Measurements from ENCODE around the gene SMIM27.
A peak's percentile ranks its signal among the peaks of the same experiment; 100 is the strongest.
"Not testable (repeated sequence)": the region's sequence is repeated elsewhere in the genome, so short reads cannot be mapped to it uniquely, and the experiment has no call there.

SMIM27 gene

DNA sequence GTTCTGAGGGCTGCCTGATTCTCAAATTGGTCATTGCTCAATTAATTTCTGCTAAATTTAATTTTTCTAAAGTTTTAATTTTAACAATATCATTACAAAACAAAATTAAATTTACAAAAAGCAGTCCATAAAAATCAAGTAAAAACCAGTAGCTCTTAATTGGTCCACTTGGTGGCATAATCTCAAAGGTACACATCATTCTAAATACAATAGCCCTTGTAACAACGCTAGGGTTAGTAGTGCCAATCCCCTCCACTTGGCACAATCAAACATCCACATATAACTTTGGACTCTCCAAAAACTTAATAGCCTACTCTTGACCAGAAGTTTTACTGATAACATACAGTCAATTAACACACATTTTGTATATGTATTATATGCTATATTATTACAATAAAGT, 22.7 kb downstream of the SMIM27 start:
- Mint-ChIP-seq H3K27ac (no peak overlapping the region), H3K4me1 (peaks cover 22% of the 10 kb centered on the region)
- no peak for ATAC-seq

DNA sequence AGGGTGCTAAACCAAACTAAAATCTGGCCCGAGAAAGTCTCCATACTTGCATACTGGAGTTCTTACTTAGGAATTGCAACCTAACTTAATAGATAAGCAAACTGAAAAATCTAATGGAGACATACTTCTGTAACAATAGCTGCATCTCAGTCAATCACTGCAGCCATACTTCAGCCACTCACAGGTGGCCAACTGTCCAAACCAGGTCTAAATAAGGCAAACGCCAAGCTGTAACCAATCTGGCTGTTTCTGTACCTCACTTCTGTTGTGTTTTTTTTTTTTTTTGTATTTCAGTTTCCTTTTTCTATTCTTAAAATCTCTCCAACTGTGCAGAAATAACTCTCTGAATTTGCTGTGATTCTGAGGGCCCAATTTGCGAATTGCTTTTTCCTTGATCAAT, 25.2 kb downstream of the SMIM27 start:
- DNase-seq (ENCODE audit: low spot score in 2 of 2) = no peak
- no peak overlapping the region for H3K4me3 Mint-ChIP-seq
- H3K36me3 Mint-ChIP-seq = peaks cover 10% of the 10 kb centered on the region
- no peak for ATAC-seq
- no peak overlapping the region for H3K27ac Mint-ChIP-seq
- H3K9me3 Mint-ChIP-seq = no peaks in the 10 kb centered on the region
- H3K4me1 Mint-ChIP-seq = peaks cover 9% of the 10 kb centered on the region

More for the DNA sequence above, 22.7 kb downstream of the SMIM27 start:
- H3K36me3 Mint-ChIP-seq = peaks cover 21% of the 10 kb centered on the region
- DNase-seq (ENCODE audit: low spot score in 2 of 2) = no peak
- H3K4me3 Mint-ChIP-seq = no peak overlapping the region
- no peaks in the 10 kb centered on the region for H3K9me3 Mint-ChIP-seq

DNA sequence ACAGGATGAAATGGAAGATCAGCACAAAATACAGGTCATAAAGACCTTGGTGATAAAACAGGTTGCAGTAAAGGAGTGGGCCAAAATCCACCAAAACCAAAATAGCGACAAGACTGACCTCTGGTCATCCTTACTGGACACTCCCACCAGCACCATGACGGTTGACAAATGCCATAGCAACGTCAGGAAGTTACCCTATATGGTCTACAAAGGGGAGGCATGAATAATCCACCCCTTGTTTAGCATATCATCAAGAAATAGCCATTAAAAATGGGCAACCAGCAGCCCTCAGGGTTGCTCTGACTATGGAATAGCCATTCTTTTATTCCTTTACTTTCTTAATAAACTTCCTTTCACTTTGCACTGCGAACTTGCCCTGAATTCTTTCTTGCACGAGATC, 26.8 kb downstream of the SMIM27 start:
- H3K27ac Mint-ChIP-seq = no peak overlapping the region
- no peaks in the 10 kb centered on the region for H3K36me3 Mint-ChIP-seq
- DNase-seq (ENCODE audit: low spot score in 2 of 2) (no peak), ATAC-seq (no peak)
- H3K9me3 Mint-ChIP-seq = no peaks in the 10 kb centered on the region
- no peak overlapping the region for H3K4me3 Mint-ChIP-seq
- no peaks in the 10 kb centered on the region for H3K4me1 Mint-ChIP-seq

DNA sequence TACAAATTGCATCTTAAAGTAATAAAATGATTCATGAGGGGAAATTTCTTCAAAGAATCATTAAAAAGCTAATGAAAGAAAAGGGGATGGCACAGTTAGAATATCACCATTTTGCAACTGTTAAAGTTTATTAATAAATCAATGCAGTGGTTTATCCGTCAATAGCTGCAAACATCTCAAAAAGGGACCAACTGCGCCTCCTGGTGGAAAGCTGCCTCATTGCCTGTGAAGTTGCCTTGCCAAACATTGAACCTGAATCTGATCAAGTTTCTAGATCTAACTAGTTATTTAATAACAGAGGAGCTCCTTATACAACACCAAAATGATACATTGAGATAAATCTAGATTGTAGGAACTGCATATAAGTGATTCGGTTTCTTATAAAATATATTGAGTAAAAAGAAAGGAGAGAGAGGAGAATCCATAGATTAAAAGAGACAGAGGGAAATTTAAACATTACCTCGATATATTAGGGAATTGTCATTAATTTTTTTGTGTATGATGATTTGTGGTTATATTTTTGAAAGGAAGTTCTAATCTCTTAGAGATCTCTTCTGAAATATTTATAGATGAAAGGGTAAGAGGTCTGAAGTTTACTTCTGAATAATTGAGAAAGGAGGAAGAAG, 27.7 kb downstream of the SMIM27 start:
- H3K27ac Mint-ChIP-seq = no peak overlapping the region
- ATAC-seq = peak; percentile 51
- no peaks in the 10 kb centered on the region for H3K36me3 Mint-ChIP-seq
- no peaks in the 10 kb centered on the region for H3K4me1 Mint-ChIP-seq
- peak; percentile 68 to 85 for DNase-seq (ENCODE audit: low spot score in 2 of 2)
- H3K4me3 Mint-ChIP-seq = no peak overlapping the region
- H3K9me3 Mint-ChIP-seq = no peaks in the 10 kb centered on the region

DNA sequence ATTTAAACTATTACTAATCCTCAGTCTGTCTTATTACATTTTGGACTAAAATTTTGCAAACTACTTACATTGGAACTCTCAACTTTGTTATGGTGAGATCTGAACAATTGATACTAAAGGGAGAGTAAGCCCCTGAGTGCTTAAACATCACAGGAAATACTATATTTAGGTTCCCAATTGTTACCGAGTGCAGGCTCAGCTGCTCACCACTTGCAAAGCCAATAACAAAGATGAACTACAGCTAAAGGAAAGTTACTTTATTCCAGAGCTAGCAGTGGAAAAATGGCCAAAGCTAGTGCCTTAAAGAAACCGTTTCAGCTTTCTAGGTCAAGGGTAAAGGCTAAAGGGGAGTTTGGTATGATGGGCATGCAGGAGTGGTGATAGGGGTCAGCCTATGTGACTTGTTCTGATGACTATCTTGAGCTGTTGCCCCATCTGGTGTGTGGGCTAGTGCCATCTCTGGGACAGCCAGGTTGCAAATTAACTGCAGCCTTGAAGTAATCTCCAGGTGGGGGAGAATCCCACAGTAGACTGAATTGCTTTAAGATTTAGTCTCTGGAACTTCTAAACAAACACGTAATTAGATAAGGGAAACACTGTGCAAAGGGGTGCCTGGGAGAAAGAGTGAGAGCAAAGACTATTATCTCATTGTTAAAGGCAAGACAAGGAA, 28.6 kb downstream of the SMIM27 start:
- H3K36me3 Mint-ChIP-seq = no peaks in the 10 kb centered on the region
- no peak for DNase-seq (ENCODE audit: low spot score in 2 of 2)
- no peaks in the 10 kb centered on the region for H3K9me3 Mint-ChIP-seq
- ATAC-seq = no peak
- H3K4me1 Mint-ChIP-seq = no peaks in the 10 kb centered on the region
- H3K4me3 Mint-ChIP-seq = no peak overlapping the region
- H3K27ac Mint-ChIP-seq = peak overlapping the region; percentile 5

DNA sequence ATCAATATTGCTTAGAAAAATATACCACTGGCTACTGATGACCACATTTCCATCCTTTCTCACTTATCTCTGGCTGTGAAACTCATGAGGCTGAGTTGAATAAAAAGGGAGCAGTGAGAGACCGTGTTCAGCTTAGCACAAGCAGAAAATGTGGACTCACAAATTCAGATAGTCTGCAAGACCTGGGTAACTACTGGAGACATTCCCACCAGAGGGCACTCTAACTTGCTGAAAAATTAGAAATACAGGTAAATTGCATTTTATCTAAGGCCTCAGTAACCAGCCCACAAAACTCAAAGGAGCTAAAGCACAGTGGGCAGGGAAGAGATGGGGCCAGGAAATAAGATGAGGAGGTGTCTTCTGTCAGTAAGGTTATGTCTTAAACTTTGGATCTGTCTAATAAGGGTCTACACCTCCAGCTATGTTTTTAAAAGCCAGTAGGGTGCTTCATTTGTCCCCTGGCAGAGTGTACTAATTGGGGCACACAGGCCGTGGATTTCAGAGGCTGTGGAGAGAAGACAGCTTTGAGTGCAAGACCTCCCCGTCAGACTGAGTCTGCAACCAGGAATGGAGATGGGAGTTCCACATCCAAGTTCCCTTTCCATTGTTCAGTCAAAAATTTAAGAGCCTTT, 29.5 kb downstream of the SMIM27 start:
- H3K4me3 Mint-ChIP-seq = no peak overlapping the region
- H3K36me3 Mint-ChIP-seq = no peaks in the 10 kb centered on the region
- H3K27ac Mint-ChIP-seq = no peak overlapping the region
- H3K4me1 Mint-ChIP-seq = no peaks in the 10 kb centered on the region
- peak; percentile 64 for ATAC-seq
- H3K9me3 Mint-ChIP-seq = no peaks in the 10 kb centered on the region
- no peak for DNase-seq (ENCODE audit: low spot score in 2 of 2)

DNA sequence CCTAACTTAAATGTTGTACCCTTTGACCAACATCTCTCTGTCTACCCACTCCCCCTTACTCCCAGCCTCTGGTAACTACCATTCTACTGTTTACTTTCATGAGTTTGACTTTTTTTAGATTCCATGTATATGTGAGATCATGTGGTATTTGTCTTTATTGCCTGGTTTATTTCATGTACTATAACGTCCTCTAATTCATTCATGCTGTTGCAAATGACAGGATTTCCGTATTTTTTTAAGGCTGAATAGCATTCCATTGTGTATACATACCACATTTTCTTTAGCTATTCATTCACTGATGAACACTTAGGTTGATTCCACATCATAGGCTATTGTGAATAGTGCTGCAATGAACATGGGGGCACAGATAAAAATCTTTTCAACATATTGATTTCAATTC, 32.7 kb downstream of the SMIM27 start:
- ATAC-seq = no peak
- no peak overlapping the region for H3K27ac Mint-ChIP-seq
- no peak overlapping the region for H3K4me3 Mint-ChIP-seq
- H3K9me3 Mint-ChIP-seq = no peaks in the 10 kb centered on the region
- no peak for DNase-seq (ENCODE audit: low spot score in 2 of 2)
- no peaks in the 10 kb centered on the region for H3K36me3 Mint-ChIP-seq
- H3K4me1 Mint-ChIP-seq = no peaks in the 10 kb centered on the region

DNA sequence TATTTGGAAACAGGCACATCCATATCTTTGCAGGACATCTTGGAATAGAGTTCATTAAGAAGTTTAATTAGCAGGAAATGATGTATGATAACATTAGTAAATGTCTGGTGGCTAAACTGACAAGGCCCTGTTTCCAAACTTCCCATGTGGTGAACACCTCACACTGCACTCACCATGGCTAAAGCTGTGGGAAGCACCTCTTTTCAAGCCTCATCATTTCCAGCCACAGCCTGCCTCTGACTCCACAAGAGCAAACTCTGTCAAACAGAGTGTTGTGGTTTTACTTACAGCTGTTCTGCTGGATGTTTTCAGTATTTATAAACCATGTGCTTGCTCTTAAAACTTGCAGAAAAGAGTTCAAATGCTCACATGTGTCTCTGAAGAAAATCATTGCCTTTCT, 35.8 kb downstream of the SMIM27 start:
- ATAC-seq (peak; percentile 89), DNase-seq (ENCODE audit: low spot score in 2 of 2) (no peak)
- no peaks in the 10 kb centered on the region for H3K9me3 Mint-ChIP-seq

DNA sequence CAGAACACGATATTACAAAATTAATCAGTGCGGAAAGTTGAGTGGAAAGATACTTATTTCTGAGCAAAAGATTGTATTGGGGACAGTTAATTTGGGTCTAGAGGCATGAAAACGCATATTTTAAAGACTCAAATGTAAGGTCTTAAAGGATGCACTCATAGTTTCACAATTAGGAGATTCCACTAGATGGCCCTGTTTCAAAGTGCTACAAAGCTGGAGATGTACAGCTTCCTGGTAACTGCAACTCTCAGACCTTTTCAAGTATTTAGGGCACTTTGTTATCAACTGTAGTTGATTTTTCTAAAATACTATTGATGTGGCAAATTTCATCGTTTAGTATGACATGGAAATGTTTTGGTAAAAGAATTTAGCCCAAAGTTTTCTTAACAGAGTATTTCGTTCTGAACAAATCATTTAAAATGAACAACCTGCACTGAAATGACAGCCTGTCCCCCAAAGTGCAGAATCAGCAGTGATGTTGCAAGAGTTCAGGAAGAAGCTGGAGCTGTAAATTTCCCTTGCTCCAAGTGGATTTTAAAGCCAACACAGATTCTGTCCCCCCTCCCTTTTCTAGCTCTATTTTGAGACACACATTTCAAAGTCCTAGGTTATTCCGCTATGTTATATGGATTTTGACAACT, 37.1 kb downstream of the SMIM27 start:
- Mint-ChIP-seq H3K9me3 (no peaks in the 10 kb centered on the region), H3K27ac (no peak overlapping the region), H3K4me1 (no peaks in the 10 kb centered on the region), H3K4me3 (no peak overlapping the region), H3K36me3 (no peaks in the 10 kb centered on the region)
- DNase-seq (ENCODE audit: low spot score in 2 of 2) = no peak
- no peak for ATAC-seq

More for the DNA sequence above, 35.8 kb downstream of the SMIM27 start:
- no peaks in the 10 kb centered on the region for H3K4me1 Mint-ChIP-seq
- H3K27ac Mint-ChIP-seq = no peak overlapping the region
- no peaks in the 10 kb centered on the region for H3K36me3 Mint-ChIP-seq
- no peak overlapping the region for H3K4me3 Mint-ChIP-seq

DNA sequence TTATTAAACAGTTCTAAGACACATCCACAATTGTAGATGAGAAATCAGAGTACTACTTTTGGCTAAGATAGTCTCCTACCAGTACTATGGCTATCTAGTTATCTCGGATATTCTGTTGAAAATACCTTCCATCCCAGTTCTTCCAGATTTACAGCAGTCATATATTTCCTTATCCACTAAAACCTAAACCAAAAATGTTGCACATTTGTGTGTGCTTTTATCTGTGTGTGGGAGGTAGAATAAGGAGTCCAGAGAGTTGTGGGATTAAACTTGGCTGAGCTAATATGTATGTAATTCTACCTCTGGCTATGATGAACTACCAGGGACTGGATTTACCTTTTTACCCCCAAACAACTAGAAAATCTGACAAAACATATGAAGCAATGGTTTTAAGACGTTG, 38.3 kb downstream of the SMIM27 start:
- DNase-seq (ENCODE audit: low spot score in 2 of 2) (no peak), ATAC-seq (no peak)
- Mint-ChIP-seq H3K4me3 (no peak overlapping the region), H3K27ac (no peak overlapping the region), H3K4me1 (no peaks in the 10 kb centered on the region), H3K9me3 (no peaks in the 10 kb centered on the region), H3K36me3 (no peaks in the 10 kb centered on the region)

DNA sequence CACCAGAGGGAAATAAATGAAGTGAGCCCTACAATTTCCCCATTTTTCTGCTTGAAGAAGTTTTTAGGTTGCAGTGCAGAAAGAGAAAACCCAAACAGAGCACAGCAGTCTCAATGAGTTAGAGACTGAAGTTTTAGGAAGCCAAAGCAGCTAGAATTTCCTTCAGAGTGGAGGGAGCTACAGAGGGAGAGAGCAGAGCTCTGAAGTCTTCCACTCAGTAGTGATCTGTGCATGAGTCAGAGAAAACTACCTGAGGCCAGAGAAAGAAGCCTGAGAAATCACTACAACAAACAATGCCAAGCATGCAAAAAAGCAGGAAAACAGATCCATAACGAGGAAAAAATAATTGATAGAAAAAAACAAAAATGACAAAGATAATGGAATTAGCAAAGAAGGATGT, 38.8 kb downstream of the SMIM27 start:
- H3K27ac Mint-ChIP-seq = no peak overlapping the region
- H3K36me3 Mint-ChIP-seq = no peaks in the 10 kb centered on the region
- H3K9me3 Mint-ChIP-seq = no peaks in the 10 kb centered on the region
- no peak for ATAC-seq
- no peak overlapping the region for H3K4me3 Mint-ChIP-seq
- H3K4me1 Mint-ChIP-seq = no peaks in the 10 kb centered on the region
- no peak for DNase-seq (ENCODE audit: low spot score in 2 of 2)

DNA sequence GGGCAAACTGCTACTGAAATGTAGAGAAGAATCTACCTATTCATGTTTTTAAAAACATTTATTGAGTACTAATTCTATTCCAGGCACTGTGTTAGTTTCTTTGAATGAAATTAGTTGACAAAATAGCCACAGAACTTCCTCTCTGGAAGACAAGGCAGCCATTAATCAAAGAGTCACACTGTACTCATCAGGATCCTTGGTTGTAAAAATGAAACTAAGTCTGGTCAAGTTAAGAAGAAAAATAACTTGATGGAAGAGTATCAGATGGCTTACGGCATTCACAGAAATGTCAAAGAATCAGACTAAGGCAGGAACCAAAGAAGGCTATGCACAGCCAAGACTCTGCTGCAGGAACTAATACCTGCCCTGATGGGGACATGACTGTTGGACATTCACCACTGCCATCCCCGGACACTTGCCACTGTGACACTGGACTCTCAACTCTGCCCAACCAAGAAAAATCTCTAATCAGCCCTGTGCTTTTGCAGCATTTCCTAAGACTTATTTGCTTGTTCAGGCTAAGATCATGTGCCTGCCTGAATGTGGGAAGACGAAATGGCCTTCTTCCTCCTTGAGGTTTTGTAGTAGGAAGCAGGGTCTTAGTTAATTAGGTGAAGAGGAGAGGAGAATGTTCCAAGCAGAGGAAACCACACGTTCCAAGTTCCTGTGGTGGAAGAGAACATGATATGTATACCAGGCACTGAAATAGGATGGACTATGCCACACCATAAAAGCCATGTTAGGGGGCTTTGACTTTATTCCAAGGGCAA, 44.2 kb downstream of the SMIM27 start:
- Mint-ChIP-seq H3K27ac (no peak overlapping the region), H3K4me3 (no peak overlapping the region), H3K4me1 (no peaks in the 10 kb centered on the region), H3K36me3 (no peaks in the 10 kb centered on the region), H3K9me3 (no peaks in the 10 kb centered on the region)
- DNase-seq (ENCODE audit: low spot score in 2 of 2) (no peak), ATAC-seq (no peak)

DNA sequence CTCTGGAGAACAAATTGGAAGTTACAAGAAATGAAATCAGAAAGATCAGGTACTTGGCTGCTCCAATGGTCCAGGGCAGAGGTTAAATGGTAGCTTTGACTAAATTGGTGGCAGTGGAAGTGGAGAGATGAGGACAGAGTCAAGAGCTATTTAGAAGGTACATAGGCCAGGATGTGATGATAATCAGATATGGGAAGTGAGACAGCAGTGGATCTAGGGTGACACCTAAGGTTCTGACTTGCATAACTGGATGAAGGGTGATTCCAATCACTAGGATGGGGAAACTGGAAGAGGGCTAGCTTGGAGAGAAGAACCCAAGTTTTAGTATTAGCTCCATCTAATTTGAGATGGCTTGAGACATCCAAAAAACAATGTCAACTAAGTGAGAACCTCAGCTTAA, 44.8 kb downstream of the SMIM27 start:
- DNase-seq (ENCODE audit: low spot score in 2 of 2) (no peak), ATAC-seq (no peak)
- Mint-ChIP-seq H3K4me1 (no peaks in the 10 kb centered on the region), H3K27ac (no peak overlapping the region), H3K36me3 (no peaks in the 10 kb centered on the region), H3K9me3 (no peaks in the 10 kb centered on the region), H3K4me3 (no peak overlapping the region)

DNA sequence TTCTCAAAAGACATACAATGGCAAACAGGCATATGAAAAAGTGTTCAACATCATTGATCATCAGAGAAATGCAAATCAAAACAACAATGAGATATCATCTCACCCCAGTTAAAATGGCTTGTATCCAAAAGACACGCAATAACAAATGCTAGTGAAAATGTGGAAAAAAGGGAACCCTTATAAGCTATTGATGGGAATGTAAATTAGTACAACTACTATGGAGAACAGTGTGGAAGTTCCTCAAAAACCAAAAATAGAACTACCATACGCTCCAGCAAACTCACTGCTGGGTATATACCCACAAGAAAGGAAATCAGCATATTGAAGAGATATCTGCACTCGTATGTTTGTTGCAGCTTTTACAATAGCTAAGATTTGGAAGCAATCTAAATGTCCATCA, 46.9 kb downstream of the SMIM27 start:
- DNase-seq (ENCODE audit: low spot score in 2 of 2); H3K36me3 Mint-ChIP-seq; H3K4me3 Mint-ChIP-seq; ATAC-seq; H3K27ac Mint-ChIP-seq; H3K4me1 Mint-ChIP-seq; H3K9me3 Mint-ChIP-seq: not testable (repeated sequence)
